IPS DF 6.9 (cell line): ENCODE results near the gene CD99.

Source experiments
- DNase-seq: peaks from one replicate; pipeline ENCODE4 v3.0.0-alpha.2; 2013; ENCODE audit warnings: low read depth, low spot score
- H3K27ac ChIP-seq: one replicate; pipeline ENCODE4 v1.5.1; 2013; ENCODE audit warnings: low read length, control low read depth
- H3K27me3 ChIP-seq: 2 replicates; pipeline ENCODE4 v1.6.1; 2013; ENCODE audit warnings: mild to moderate bottlenecking, low read length; ENCODE audit not compliant: control insufficient read depth, insufficient read depth
- H3K36me3 ChIP-seq: 2 replicates; pipeline ENCODE4 v1.6.1; 2013; ENCODE audit warnings: low read length; ENCODE audit not compliant: control insufficient read depth, insufficient read depth
- H3K4me1 ChIP-seq: 2 replicates; pipeline ENCODE4 v1.6.1; 2013; ENCODE audit warnings: low read length; ENCODE audit not compliant: control insufficient read depth, insufficient read depth
- H3K4me3 ChIP-seq: 2 replicates; pipeline ENCODE4 v1.5.1; 2013; ENCODE audit warnings: mild to moderate bottlenecking, low read length
- H3K9me3 ChIP-seq: 2 replicates; pipeline ENCODE4 v1.6.1; 2013; ENCODE audit warnings: low read length, inconsistent platforms; ENCODE audit not compliant: control insufficient read depth, insufficient read depth
- WGBS: extraction: QIAGEN DNeasy Blood & Tissue Kit; methylation state at CpG from one replicate; pipeline ENCODE4 v1.1.7; 2013; ENCODE audit warnings: mixed read lengths, missing lambda C conversion rate; ENCODE audit not compliant: insufficient read length, insufficient coverage; 5-methylcytosine and 5-hydroxymethylcytosine counted together

Gene CD99

GRCh38 chrX:2699959-2700358 is 8.9 kb downstream of the CD99 start:
- no CpG with 5 or more reads among the region's 4 CpGs for WGBS
- peaks cover 3% of the 10 kb centered on the region for H3K4me1 ChIP-seq

DNA sequence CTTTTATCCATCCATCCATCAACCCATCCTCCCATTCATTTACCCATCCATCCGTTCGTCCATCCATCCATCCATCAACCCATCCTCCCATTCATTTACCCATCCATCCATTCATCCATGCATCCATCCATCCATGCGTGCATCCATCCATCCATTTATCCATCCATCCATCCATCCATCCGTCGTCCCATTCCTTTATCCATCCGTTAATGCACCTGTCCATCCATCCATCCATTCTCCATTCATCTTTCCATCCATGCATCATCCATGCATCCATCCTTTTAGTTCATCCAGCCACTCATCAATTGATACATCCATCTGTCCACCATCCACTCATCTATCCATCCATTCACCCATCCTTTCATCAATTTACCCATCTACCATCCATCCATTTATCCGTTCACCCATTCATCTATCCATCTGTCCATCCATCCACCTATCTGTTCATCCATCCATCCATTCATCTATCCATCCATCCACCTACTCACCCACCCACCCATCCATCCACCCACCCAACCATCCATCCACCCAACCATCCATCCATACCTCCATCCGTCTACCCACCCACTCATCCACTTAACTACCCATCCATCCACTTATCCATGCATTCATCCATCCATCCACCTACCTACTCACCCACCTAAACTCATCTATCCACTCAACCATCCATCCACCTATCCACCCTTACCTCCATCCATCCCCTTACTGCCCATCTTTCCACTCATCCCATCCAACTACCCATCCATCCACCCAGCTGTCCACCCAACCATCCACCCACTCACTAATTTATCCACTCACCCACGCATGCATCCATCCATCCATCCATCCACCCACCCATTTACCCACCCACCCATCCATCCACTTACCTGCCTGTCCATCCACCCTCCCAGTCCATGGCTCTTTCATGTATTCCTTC is 9.6 kb downstream of the CD99 start:
- WGBS = 100% methylated on average over 7 of the region's 9 CpGs
- H3K4me3 ChIP-seq = no peak overlapping the region
- no peak for DNase-seq
- no peaks in the 10 kb centered on the region for H3K9me3 ChIP-seq
- H3K4me1 ChIP-seq = peaks cover 3% of the 10 kb centered on the region
- H3K27me3 ChIP-seq = no peaks in the 10 kb centered on the region
- no peaks in the 10 kb centered on the region for H3K36me3 ChIP-seq
- no peak overlapping the region for H3K27ac ChIP-seq

More at GRCh38 chrX:2699959-2700358, 8.9 kb downstream of the CD99 start:
- H3K9me3 ChIP-seq = no peaks in the 10 kb centered on the region
- DNase-seq = no peak
- H3K27me3 ChIP-seq = no peaks in the 10 kb centered on the region
- no peak overlapping the region for H3K27ac ChIP-seq
- H3K36me3 ChIP-seq = no peaks in the 10 kb centered on the region
- no peak overlapping the region for H3K4me3 ChIP-seq

- H3K36me3 ChIP-seq = no peaks in the 10 kb centered on the region
- H3K4me3 ChIP-seq = no peak overlapping the region
- H3K27ac ChIP-seq = no peak overlapping the region
- DNase-seq = no peak
- no peaks in the 10 kb centered on the region for H3K9me3 ChIP-seq
- H3K4me1 ChIP-seq = peaks cover 3% of the 10 kb centered on the region
- no CpG with 5 or more reads among the region's 6 CpGs for WGBS
- no peaks in the 10 kb centered on the region for H3K27me3 ChIP-seq
Measured at GRCh38 chrX:2701600-2701999, 10.5 kb downstream of the CD99 start.

GRCh38 chrX:2703991-2704369 is 12.9 kb downstream of the CD99 start:
- Histone ChIP-seq H3K4me1 (peaks cover 7% of the 10 kb centered on the region), H3K4me3 (no peak overlapping the region), H3K27me3 (no peaks in the 10 kb centered on the region), H3K9me3 (no peaks in the 10 kb centered on the region), H3K27ac (no peak overlapping the region), H3K36me3 (no peaks in the 10 kb centered on the region)
- WGBS = no CpG with 5 or more reads among the region's 14 CpGs
- no peak for DNase-seq

DNA sequence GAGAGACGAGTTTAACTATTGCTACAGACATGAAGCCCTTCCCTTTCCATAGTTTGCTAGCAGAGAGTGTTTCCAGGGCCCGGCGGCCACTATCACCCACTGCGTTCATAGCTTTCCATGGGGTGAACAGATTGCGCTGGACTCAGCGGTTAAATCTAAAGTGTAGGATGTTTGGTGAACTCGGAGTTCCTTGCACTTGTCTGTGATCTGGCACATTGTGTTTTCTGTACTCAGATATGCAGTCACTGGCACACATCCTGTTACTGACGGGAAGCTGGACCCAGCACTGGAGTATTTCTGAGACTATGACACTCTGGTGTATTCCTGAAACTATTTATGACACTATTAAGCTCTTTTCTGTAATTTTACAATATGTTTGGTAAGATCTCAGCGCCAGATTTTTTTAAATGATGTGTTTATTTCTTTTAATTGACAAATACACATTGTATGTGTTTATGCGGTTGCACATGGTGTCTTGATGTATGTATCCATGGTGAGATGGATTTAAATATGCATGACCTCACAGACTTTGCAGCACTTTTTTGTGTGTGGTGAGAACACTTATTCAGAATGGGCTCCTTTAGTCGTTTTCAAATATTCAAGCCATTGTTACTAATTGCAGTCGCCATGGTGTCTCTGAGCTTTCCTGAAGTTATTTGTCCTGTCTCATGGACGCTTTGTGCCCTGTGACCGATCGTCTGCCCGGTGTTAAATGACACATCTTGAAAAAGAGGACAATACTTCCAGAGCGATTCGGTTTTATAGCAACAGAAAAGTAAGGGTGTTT is 14.1 kb downstream of the CD99 start:
- DNase-seq = no peak
- WGBS = no CpG with 5 or more reads among the region's 18 CpGs
- Histone ChIP-seq H3K27ac (no peak overlapping the region), H3K4me1 (peaks cover 11% of the 10 kb centered on the region), H3K27me3 (no peaks in the 10 kb centered on the region), H3K36me3 (no peaks in the 10 kb centered on the region), H3K9me3 (no peaks in the 10 kb centered on the region), H3K4me3 (no peak overlapping the region)

GRCh38 chrX:2707334-2707760 is 16.3 kb downstream of the CD99 start:
- DNase-seq = no peak
- WGBS = no CpG with 5 or more reads among the region's 12 CpGs
- Histone ChIP-seq H3K27me3 (no peaks in the 10 kb centered on the region), H3K27ac (no peak overlapping the region), H3K4me3 (no peak overlapping the region), H3K36me3 (no peaks in the 10 kb centered on the region), H3K9me3 (no peaks in the 10 kb centered on the region), H3K4me1 (peaks cover 11% of the 10 kb centered on the region)

DNA sequence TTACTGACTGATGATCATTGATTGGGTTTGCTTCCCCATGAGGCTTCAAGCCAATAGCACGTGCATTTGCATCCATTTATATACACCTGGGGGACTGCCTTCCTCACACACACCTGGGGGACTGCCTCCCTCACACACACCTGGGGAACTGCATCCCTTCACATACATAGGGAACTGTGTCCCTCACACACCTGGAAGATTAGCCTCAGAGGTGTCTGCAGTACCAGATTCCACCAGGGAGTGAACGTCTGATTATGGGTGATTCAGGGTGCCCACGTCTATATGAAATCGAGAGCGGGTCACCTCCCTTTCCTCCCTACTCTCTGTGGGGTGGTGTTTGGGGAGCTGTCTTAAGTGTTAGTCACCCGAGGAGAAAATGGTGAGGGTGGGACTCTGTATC is 16.9 kb downstream of the CD99 start:
- no CpG with 5 or more reads among the region's 6 CpGs for WGBS
- DNase-seq = no peak
- H3K27me3 ChIP-seq = no peaks in the 10 kb centered on the region
- no peak overlapping the region for H3K27ac ChIP-seq
- peaks cover 11% of the 10 kb centered on the region for H3K4me1 ChIP-seq
- no peaks in the 10 kb centered on the region for H3K9me3 ChIP-seq
- no peaks in the 10 kb centered on the region for H3K36me3 ChIP-seq
- H3K4me3 ChIP-seq = no peak overlapping the region

DNA sequence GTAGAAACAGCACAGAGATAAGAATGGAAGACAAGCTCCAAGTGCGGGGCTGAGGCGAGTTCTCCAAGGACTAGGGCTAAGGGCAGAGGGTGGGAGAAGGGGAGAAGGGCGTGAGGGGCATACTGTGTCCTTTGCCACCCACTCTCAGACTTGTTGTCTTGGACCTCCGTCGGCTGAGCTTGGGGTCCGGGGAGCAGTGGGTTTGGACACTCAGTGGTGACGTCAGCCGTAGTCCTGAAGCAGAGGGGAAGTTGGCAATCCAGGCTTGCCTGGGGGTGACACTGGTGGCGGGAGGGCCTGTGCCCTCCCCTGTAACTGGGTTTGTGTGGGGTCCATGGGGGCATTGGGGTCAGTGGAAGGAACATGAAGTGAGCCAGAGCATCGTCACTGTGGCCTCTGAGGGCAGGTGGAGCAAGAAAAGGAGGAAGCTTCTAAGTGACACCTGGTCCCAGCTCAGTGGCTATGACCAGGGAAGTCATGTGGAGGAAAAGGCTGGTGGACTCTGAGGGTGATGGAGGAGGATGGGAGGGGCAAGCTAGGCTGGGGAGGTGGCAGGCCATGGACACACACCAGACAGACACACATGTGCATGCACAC is 17.6 kb downstream of the CD99 start:
- no peak for DNase-seq
- no CpG with 5 or more reads among the region's 10 CpGs for WGBS
- Histone ChIP-seq H3K4me3 (no peak overlapping the region), H3K9me3 (no peaks in the 10 kb centered on the region), H3K36me3 (no peaks in the 10 kb centered on the region), H3K27ac (no peak overlapping the region), H3K27me3 (no peaks in the 10 kb centered on the region), H3K4me1 (peaks cover 11% of the 10 kb centered on the region)

- Histone ChIP-seq H3K27ac (no peak overlapping the region), H3K4me1 (peaks cover 9% of the 10 kb centered on the region; the same call in 1 of the 2 replicates), H3K36me3 (no peaks in the 10 kb centered on the region), H3K27me3 (no peaks in the 10 kb centered on the region), H3K4me3 (no peak overlapping the region), H3K9me3 (no peaks in the 10 kb centered on the region)
- DNase-seq = no peak
- WGBS = no CpG with 5 or more reads among the region's 9 CpGs
Measured at GRCh38 chrX:2709556-2709955, 18.5 kb downstream of the CD99 start.

- no peak for DNase-seq
- H3K4me3 ChIP-seq = no peak overlapping the region
- H3K36me3 ChIP-seq = no peaks in the 10 kb centered on the region
- H3K4me1 ChIP-seq = peaks cover 9% of the 10 kb centered on the region; the same call in 1 of the 2 replicates
- no peaks in the 10 kb centered on the region for H3K27me3 ChIP-seq
- no peak overlapping the region for H3K27ac ChIP-seq
- H3K9me3 ChIP-seq = no peaks in the 10 kb centered on the region
- WGBS = no CpG with 5 or more reads among the region's 15 CpGs
Measured at GRCh38 chrX:2710041-2710840, 19.1 kb downstream of the CD99 start.
